Sigmoid colon (tissue), 4 donors: ENCODE measurements around the gene RIMS1.

Experiments
- CTCF ChIP-seq, 4 experiments: fragments of 450-650 bp in 3 of 4; fragments of 200-600 bp in 1 of 4; IDR thresholded peaks; one replicate each; pipeline ENCODE4 v1.5.1; 2016 to 2019; ENCODE audit warnings: antibody characterized with exemption in 4 of 4, mild to moderate bottlenecking in 3 of 4, moderate library complexity in 2 of 4
- EP300 ChIP-seq, 4 donors: sonication (generic); formaldehyde crosslinking; IDR thresholded peaks; one replicate each; pipeline ENCODE4 v1.6.1; 2017; ENCODE audit warnings: antibody characterized with exemption in 4 of 4
- POLR2A ChIP-seq, 2 donors: fragments of 450-650 bp; IDR thresholded peaks; one replicate each; pipeline ENCODE4 v1.6.1; 2016; ENCODE audit warnings: antibody characterized with exemption in 2 of 2, mild to moderate bottlenecking in 2 of 2, moderate library complexity in 2 of 2
- POLR2AphosphoS5 ChIP-seq, 4 donors: sonication (generic); formaldehyde crosslinking; IDR thresholded peaks; one replicate each; pipeline ENCODE4 v1.6.1; 2017; ENCODE audit warnings: antibody characterized with exemption in 4 of 4

GRCh38 chr6:72132427-72132826 is 246.1 kb downstream of the RIMS1 start:
- TF ChIP-seq CTCF (IDR thresholded peaks at IDR 0.05) = no peak
- TF ChIP-seq EP300 (IDR thresholded peaks at IDR 0.05) = no peak
- TF ChIP-seq POLR2A (IDR thresholded peaks at IDR 0.05) = no peak
- no peak for TF ChIP-seq POLR2AphosphoS5 (IDR thresholded peaks at IDR 0.05)
